ENCODE data around the gene STK16.
"Not testable (repeated sequence)": the region's sequence is repeated elsewhere in the genome, so short reads cannot be mapped to it uniquely, and the experiment has no call there.

The STK16 gene

DNA sequence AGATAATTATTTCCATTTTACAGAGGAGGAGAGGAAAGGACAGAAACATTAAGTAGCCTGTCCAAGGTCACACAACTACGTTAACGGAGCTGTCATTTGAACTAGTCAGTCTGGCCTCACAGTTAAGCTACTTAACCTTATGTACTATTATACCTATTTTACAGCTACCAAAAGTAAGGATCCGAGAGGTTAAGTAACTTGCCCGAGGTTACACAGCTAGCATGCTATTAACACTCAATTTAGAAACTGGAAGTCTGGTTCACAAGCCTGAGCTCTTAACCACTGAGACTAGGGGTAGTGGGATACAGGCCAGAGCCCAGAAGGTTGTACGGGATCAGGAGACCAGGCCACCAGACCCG, 511 bp upstream of the STK16 start:
- no peak for DNase-seq (ENCODE audit: low read depth)

DNA sequence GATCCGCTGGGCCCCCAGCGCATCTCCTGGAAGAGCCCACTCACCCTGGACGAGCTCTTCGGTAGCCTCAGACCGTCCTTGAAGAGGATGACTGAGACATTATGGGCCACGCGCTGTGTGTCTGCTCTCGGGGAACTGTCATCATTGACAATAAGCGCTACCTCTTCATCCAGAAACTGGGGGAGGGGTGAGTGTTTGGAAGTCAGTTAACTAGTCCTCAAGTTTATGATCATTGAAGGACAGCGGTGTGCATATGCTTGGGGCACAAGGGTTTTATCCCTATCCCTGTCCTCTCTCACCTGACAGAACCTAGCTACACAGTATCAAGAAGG, 586 bp downstream of the STK16 start:
- DNase-seq (ENCODE audit: low read depth): no peak

DNA sequence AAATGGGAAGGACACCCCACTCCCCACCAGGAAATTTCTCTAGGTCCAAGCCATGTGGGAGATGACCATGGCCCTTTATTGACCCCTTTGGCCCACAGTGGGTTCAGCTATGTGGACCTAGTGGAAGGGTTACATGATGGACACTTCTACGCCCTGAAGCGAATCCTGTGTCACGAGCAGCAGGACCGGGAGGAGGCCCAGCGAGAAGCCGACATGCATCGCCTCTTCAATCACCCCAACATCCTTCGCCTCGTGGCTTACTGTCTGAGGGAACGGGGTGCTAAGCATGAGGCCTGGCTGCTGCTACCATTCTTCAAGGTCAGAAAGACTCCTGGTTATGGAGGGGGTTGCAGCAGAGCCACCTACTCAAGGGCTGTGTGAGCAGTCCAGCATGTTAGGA, 1.3 kb downstream of the STK16 start:
- no peak for DNase-seq (ENCODE audit: low read depth)

DNA sequence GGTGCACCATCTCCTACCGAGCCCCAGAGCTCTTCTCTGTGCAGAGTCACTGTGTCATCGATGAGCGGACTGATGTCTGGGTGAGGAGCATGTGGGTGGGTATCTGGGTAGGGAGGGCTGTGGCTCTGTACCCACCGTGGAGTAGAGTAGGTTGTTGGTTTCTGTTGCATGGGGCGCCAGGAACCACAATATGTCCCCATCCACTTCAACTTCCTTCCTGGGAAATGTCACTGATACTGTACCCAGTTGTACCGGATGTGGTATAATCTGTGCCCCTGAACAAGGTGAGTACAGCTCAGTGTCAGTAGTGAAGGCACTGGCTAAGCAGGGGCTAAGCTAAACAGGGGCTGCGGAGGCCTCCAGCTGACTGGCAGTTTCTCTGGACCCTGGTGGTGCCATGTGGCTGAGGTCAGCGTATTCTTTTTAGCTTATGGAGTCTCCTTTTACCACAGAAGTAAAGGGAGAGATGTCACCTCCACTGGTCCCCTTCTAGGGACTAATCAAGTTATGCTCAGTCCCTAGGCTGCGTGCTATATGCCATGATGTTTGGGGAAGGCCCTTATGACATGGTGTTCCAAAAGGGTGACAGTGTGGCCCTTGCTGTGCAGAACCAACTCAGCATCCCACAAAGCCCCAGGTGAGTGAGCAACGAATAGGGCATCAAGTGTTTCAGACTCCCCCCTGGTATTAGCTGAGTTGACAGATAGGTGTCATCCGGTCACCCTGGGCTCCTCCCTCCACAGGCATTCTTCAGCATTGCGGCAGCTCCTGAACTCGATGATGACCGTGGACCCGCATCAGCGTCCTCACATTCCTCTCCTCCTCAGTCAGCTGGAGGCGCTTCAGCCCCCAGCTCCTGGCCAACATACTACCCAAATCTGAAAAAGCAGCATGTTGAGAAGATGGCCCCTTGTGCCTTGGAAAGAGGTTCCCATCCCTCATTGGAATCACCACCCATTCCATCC, 2.7 kb downstream of the STK16 start:
- no peak for DNase-seq (ENCODE audit: low read depth)

DNA sequence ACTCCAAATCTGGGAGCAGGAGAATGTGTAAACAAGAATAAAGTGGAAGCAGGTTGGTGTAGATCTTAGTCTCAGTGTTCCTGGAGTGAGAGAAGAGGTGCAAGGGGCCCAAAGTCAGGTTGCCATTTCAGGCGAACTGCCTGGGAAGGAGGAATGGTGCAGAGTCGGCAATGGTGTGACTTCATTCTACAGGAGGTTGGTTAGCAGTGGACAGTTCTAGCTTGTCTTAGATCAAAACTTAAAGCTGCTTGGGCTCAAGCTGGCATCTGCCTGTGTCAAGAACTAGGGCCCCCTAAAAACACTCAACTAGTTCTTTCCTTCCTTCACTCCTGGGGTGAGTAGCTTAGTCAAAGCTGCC, 3.5 kb downstream of the STK16 start:
- no peak for DNase-seq (ENCODE audit: low read depth)

DNA sequence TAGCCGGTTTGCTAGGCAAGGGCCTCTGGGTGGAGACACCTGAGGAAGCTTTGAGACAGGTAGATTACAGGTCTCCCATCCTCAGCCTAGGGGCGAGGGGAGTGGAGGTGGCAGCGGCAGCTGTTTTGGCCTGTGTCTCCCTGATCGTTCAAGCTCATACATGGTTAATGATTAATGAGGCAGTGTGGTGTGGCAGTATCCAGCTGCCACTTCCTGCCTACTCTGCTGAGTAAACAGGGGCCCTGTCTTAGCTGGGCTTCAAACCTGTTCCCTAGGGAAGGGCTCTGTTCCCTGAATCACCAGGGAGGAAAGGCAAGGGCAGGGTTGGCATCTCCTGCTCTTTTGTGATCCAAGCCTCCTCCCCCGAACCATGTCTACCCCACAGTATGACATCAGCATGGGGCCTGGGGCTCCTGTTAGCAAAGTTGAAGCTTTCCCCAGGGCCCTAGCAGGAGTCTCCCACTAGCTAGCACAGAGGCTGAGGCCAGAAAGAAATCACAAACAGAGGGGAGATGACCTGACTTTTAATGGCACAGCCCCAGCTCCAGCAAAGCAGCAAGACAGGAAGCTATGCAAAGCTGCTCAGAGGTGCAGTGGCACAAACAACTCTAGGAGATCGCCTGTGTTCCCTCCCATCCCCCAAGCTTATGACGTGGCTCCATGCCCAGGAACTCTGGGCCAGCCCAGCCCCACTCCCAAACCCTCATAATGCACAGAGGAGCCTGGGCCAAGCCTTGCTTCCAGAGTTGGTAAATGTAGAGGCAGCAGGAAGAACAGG, 4.1 kb downstream of the STK16 start:
- DNase-seq (ENCODE audit: low read depth): no peak

DNA sequence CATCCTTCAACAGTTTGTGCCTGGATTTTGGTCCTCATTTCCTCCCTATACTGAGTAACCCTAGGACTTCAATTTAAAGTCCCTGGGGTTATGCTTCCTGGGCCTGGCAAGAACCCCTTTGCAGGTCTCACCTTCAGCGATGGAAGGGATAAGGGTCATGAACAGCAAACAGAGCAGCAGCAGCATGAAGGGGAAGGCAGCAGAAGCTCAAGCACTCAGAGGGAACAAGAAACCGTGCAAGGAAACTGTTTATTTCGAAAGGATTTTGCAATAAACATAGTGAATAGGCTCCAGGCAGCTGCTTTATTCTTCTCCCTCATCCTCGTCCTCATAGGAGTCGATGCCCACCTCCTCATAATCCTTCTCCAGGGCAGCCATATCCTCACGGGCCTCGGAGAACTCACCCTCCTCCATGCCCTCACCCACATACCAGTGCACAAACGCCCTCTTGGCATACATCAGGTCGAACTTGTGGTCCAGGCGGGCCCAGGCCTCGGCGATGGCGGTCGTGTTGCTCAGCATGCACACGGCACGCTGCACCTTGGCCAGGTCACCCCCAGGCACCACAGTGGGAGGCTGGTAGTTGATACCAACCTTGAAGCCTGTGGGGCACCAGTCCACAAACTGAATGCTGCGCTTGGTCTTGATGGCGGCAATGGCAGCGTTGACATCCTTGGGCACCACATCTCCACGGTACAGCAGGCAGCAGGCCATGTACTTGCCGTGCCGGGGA, 4.9 kb downstream of the STK16 start:
- DNase-seq (ENCODE audit: low read depth): no peak

DNA sequence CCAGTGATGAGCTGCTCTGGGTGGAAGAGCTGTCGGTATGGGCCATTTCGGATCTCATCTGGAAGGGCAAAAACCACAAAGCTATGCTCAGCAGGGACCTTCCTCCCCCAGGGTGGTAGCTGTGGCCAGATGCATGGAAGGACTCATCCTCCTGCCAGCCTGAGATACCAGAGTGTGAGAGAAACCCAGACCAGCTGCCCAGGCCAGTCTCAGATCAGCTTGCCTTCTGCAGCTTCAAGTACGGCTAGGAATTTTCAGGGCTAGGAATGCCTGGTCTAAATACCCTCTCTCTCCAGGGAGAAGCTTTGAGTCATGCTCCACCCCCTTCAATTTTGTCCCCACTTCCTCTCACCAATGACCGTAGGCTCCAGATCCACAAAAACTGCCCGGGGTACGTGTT, 6.4 kb downstream of the STK16 start:
- no peak for DNase-seq (ENCODE audit: low read depth)

DNA sequence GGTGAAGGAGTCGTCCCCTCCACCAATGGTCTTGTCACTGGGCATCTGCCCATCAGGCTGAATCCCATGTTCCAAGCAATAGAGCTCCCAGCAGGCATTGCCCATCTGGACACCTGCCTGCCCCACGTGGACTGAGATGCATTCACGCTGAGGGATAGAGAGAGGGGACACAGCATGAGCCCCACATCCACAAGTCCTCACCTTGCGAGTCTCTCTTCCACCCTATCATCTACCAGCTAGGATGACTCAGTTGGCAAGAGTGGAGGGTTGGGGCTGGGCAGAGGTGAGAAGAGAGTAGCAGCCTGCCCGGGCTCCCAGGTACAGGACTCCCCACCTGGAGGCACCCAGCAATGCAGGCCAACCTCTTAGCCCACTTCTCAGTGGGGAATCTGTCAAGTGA, 6.8 kb downstream of the STK16 start:
- DNase-seq (ENCODE audit: low read depth): no peak

DNA sequence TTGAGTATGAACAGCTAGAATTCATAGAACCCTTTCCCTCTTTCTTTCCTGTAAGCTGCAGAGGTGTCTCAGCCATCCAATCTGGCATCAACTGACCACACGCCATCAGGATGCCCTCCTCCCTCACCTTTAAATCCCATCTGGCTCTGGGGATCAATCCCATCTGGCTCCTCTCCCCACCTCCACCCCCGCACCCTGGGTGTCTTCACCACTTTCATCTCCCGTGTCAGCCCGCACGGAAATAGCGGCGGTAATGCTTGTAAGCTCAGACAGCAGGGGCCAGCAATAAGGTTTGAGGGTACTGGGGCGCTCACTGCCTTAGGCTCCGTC, 7.3 kb downstream of the STK16 start:
- DNase-seq (ENCODE audit: low read depth): no peak

DNA sequence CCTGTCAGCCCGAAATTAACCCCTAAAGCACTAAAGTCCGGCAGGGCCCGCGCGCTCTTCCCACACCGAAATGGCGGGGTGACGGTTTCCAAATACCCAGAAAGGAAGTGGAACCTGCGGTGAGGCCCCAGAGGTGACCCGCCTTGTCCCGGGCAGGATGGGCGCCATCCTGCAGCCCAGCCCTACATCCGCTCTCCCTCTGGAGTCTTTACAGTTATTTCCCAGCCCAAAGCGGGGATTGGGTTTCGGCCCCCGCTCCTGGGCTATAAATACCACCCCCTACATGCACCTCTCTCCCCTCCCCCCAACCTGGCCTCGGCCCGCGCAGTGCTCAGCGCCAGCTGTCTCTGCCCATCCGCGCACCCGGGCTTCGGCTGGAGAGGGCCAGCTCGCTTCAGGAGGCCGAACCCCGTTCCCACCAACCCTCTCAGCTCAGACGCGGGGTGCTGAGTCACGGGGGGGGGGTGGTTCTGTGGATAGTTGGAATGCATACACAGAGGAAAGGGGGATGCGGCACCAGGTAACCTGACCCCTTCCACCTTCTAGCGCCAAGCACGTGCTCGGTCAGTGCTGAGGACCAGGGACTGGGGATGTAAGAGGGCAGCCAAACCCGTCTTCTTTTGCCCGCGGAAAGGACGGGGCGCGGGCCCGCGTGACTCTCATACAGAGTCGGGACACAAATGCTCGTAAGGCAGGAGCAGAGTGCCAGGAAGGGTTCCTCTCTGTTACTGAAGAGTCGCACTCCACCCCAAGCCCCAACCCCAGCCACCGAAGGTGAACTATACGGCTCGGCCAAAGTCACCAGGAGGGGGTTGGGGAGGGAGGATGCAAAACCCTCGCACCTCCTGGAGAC, 7.8 kb downstream of the STK16 start, which contains the start of gene TUBA4B:
Gene TUBA4B (plus strand): TSS at position 344 of the 853 bp plus-strand sequence. CDS start 165 bp downstream, at position 509.
- DNase-seq (ENCODE audit: low read depth): peak; percentile 15

DNA sequence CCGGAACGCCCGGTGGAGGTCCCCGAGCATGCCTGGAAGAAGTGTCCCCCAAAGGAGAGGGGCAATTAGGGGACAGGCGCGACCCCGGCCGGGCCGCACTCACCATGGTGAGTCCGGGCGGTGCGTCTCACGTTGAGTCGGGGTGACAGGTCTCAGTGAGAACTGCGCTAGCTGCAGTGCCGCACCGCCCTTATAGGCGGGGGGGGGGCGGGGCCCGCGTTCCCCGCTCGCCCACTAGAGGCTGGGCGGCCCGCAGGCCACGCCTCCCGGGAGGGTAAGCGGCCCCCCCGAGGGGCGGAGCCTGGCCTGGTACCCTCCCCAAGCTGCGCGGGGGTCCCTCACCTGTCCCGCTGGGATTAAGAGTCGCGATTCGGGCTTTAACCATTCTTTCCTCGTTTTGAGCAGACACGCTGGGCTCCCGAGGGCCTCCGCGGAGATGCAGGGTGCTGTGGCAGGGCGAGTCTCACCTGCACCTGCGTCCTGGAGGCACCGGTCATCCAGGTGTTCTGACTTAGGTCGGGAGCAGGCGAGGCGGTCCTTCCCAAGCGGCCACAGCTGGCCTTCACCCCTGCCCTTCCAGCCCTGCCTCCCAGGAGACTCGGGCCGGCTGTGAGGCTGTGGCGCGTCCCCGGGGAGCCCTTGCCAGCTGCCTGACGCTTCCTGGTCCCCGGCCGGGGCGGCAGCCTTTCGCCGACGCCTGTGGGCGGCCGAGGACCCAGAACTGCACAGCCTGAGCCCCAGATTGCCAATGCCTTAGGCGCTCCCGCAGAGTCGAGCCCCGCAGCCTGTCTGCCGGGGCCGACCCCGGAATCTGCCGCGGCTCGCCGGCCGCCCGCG, 8.7 kb downstream of the STK16 start, which contains the start of gene TUBA4A:
Gene TUBA4A (minus strand): TSS at position 166 of the 837 bp plus-strand sequence. CDS start 60 bp downstream, at position 106.
- peak; percentile 85 for DNase-seq (ENCODE audit: low read depth)

DNA sequence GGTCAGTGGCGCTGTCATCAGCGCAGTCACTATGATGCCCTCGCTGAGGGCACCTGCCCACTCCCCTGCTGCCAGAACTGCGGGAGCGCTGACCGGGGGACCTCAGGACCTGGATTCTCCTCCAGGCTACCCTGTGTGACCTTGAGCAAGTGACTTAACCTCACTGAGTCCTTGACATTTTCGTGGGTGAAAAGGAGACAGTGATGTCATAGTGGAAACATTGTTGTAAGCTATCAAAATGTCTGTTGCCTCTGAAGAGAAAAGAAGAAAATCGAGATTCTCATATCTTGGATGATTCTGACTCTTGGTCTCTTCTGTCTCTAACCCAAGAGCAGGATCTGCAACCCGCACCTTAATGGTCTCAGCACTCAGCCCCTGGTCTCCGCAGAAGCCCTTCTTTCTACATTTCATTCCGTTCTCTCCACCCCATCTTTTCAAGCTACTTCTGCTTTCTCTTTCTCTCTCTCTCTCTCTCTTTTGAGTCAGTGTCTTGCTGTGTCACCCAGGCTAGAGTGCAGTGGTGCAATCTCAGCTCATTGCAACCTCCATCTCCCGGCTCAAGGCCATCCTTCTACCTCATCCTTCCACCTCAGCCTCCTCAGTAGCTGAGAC, 9.4 kb downstream of the STK16 start:
- DNase-seq (ENCODE audit: low read depth): no peak

DNA sequence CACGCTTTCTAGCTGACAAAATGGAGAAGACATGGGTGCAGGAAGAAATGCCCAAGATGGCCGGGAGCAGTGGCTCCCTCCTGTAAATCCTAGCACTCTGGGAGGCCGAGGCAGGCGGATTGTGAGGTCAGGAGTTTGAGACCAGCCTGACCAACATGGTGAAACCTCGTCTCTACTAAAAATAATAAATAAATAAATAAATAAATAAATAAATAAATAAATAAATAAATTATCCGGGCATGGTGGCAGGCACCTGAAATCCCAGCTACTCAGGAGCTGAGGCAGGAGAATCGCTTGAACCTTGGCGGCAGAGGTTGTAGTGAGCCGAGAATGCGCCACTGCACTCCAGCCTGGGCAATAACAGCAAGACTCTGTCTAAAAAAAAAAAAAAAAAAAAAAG, 13.7 kb downstream of the STK16 start:
- not testable (repeated sequence) for DNase-seq (ENCODE audit: low read depth)

DNA sequence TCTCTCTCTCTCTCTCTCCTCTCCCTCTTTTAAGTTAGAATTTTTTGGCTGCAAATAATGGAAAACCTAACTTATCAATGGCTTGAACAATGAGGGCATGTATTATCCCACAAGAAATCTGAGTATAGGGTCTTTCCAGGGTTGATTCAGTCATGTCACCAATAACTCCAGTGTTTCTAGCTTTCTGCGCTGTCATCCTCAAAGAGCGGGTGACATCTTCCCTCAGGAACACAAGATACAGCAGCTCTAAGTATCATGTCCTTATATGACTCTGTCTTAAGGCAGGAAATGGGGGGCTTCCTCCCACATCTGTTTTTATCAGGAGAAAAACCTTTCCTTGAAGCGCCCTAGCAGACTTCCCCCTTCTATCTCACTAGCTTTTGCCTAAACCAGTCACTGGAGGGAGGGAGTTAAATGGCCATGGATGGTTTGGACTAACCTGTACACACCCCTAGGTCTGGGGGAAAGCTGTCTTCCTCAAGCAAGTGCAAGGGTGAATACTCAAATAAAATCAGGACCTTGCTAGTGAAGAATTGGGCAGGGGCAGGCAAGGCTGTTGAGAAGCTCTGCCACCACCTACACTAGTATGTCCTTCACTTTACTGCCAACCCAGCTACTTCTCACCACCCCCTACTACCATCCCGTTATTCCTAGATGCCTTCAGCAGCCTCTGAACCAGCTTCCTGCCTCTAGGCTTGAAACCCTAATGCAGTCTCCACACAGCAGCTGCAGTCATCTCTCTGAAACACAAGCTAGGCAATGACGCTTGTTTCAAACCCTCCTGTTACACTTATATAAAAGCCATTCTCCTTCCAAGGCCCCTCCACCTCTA, 16.0 kb downstream of the STK16 start:
- DNase-seq (ENCODE audit: low read depth): no peak

DNA sequence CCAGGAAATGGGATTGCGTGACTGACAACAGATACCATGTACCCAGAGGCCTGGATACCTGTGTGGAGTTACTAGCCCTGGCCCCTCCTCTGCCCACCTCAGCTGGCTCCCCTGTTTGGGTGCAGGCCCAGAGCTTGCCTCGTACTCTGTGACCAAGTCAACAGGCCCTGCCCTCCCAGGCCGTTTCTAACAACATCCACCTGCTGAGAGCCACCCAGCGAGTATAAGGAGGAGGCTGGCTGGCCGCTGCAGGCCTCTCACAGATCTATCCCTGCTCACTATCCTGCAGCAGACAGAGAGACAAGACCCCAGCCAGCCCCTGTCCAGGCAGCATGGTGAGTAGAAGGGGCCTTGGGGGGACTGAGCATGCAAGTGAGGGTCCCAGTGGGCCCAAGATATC, 21.0 kb downstream of the STK16 start:
- no peak for DNase-seq (ENCODE audit: low read depth)

DNA sequence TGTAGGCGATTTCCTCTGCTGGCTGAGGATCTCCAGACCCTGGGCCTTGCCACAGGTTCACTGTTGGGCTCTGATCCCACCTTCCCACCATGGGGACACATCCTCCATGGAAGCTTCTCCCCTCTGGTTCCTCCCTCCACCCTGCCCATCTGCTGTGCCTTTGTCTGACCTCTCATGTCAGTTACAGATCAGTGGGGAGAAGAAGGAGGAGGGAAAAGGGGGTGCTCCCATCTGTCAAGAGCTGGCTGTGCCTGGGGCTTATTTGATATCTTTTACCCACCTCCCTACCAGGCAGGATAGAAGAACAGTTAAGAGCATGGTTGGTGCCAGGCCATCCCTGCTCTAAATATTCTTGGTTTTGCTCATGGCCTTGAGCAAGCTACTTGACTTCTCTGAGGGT, 21.6 kb downstream of the STK16 start:
- no peak for DNase-seq (ENCODE audit: low read depth)

DNA sequence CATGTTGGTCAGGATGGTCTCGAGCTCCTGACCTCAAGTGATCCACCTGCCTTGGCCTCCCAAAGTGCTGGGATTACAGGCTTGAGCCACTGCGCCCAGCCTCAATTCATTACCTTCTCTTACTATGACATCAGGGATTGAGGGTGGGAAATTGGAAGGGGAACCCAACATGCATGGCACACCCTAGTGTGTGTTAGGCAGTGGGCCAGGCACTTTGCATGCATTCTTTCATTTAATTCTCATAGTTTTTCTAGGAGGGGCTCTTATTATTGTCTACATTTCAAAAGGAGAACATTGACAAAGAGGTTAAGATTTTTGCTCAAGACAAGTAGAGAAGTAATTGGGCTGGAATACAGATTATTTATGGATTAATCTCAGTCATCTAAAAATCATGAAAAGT, 23.0 kb downstream of the STK16 start:
- no peak for DNase-seq (ENCODE audit: low read depth)

DNA sequence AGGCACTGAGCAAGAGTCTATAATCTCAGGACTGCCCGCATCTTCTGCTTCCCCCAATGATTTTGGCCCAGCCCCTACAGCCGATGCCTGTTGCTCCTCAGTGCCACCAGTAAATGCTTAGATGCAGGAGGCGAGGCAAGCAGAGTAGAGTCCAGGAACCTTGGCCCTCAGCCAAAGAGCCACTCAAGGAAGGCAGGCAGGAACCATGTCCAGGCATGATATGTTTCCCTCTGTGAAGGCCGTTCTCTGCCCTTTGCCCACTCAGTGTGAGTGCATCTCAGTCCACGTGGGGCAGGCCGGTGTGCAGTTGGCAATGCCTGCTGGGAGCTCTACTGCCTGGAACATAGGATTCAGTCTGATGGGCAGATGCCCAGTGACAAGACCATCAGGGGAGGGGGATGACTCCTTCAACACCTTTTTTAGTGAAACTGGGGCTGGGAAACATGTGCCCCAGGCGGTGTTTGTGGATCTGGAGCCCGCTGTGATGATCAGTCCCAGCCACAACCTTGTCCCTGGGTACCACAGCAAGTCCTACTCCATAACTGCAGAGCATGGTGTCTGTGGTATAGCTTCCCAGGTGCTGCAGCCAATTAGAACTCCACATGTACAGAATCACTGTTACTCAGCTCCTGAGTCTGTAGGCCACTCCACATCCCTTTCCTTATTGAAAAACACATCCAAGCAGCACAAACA, 24.2 kb downstream of the STK16 start:
- DNase-seq (ENCODE audit: low read depth): no peak

Measured in stimulated activated CD8-positive, alpha-beta memory T cell treated with anti-CD3 and anti-CD28 coated beads, Interleukin-12 subunit alpha, Interleukin-12 subunit beta, amount 100 ng/mL, for 1 hour (primary cell).